NCI-H128 (cell line): Measurements from ENCODE around the gene TXN.
"Not testable (repeated sequence)": the region's sequence is repeated elsewhere in the genome, so short reads cannot be mapped to it uniquely, and the experiment has no call there.

Source experiments
- DNase-seq: peaks from one replicate; lab custom pipeline; 2025; ENCODE audit not compliant: unreplicated experiment; lab: John Stamatoyannopoulos, UW

TXN gene

GRCh38 chr9:110213413-110214044 lies 42.8 kb downstream of the TXN start:
- DNase-seq, result no peak

DNA sequence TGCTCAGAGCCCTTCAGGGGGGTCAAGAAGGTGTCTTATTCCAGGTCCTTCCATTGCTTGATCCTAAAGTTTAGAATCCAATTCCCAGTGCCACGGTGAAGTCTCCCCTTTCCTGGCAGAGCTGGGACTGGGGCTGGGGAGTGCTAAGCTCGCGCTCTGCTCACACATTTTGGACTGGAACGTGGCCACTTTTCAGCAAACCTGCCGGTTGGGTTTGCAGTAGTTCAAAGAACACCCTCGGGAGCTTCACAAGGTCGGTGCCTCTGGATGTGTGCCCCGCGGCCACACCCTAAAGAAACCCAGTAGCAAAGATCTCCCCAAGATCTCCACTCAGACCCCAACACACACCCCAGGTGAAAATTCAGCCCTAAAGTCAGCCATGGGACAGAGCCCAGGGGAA lies 48.3 kb downstream of the TXN start, which contains the start of gene C9orf152:
Gene C9orf152 (minus strand): TSS at position 129 of the 400 bp plus-strand sequence. CDS start 580 bp downstream, outside the sequence.
- no peak for DNase-seq

- DNase-seq, result no peak
These were observed 49.2 kb downstream of the TXN start for GRCh38 chr9:110207071-110207641.

DNA sequence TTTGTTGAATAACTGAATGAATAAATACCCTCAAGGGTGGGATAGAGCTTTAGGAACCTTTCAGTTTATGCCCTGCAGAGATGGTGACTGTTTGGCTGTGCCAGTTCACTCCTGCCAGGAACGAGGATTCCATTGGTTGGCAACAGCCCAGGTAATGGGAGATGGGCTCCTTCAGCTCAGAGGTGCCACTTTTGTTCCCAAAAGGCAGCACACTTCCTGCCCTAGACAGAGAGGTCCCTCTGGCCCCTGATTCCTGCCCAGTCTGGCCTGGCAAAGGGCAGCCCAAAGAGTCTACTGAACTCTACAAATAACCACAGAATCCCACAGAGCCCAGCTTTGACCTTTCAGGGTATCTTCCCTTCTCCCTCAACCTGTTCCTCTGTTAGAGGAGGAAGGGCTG lies 49.9 kb downstream of the TXN start:
- no peak for DNase-seq

- DNase-seq, result not testable (repeated sequence)
These were observed 50.7 kb downstream of the TXN start for GRCh38 chr9:110205612-110206011.

DNA sequence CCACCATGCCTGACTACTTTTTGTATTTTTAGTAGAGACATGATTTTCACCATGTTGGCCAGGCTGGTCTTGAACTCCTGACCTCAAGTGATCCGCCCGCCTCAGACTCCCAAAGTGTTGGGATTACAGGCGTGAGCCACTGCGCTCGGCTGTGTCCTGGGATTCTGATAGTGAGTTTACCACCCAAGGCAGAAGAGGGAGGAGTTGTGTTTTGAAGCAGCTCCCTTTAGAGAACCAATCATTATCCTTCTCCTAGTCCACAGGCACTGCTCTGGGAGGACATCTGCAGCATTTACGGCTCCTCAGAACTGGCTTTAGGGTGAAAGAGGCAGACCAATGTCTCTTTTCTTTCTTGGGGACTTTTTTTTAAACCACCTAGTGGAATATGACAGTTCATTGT lies 54.1 kb downstream of the TXN start:
- DNase-seq, result no peak

GRCh38 chr9:110199643-110200042 lies 56.7 kb downstream of the TXN start:
- DNase-seq, result no peak

- no peak for DNase-seq
These were observed 58.0 kb downstream of the TXN start for GRCh38 chr9:110198357-110198756.

GRCh38 chr9:110197330-110198187 lies 58.7 kb downstream of the TXN start:
- no peak for DNase-seq

GRCh38 chr9:110196084-110196499 lies 60.2 kb downstream of the TXN start:
- DNase-seq, result not testable (repeated sequence)
